T-helper 22 cell (primary cell): ENCODE measurements around the gene KIAA1755.

Experiments used
- DNase-seq: peaks from one replicate; pipeline ENCODE4 v3.0.0-alpha.2; 2020; ENCODE audit warnings: low read depth

Gene KIAA1755

GRCh38 chr20:38202153-38202981, 58.2 kb downstream of the KIAA1755 start:
- DNase-seq, result no peak

- no peak for DNase-seq
Observed at GRCh38 chr20:38201356-38201755, 59.2 kb downstream of the KIAA1755 start.

- DNase-seq, result no peak
Observed at GRCh38 chr20:38200646-38201045, 59.9 kb downstream of the KIAA1755 start.

- no peak for DNase-seq
Observed at GRCh38 chr20:38199501-38200390, 60.8 kb downstream of the KIAA1755 start.

GRCh38 chr20:38198238-38198861, 62.2 kb downstream of the KIAA1755 start:
- DNase-seq, result no peak

- DNase-seq, result no peak
Observed at GRCh38 chr20:38197619-38198018, 62.9 kb downstream of the KIAA1755 start.

- no peak for DNase-seq
Observed at GRCh38 chr20:38197217-38197616, 63.3 kb downstream of the KIAA1755 start.

GRCh38 chr20:38196592-38196991, 63.9 kb downstream of the KIAA1755 start:
- no peak for DNase-seq

GRCh38 chr20:38196076-38196475, 64.5 kb downstream of the KIAA1755 start:
- DNase-seq, result no peak

- no peak for DNase-seq
Observed at GRCh38 chr20:38195521-38195920, 65.0 kb downstream of the KIAA1755 start.

GRCh38 chr20:38194971-38195504, 65.5 kb downstream of the KIAA1755 start:
- no peak for DNase-seq

- DNase-seq, result no peak
Observed at GRCh38 chr20:38193586-38194105, 66.9 kb downstream of the KIAA1755 start.

- no peak for DNase-seq
Observed at GRCh38 chr20:38192323-38192885, 68.1 kb downstream of the KIAA1755 start.

GRCh38 chr20:38191654-38192053, 68.9 kb downstream of the KIAA1755 start:
- no peak for DNase-seq

- no peak for DNase-seq
Observed at GRCh38 chr20:38190936-38191371, 69.6 kb downstream of the KIAA1755 start.

GRCh38 chr20:38190166-38190565, 70.4 kb downstream of the KIAA1755 start:
- no peak for DNase-seq

- DNase-seq, result no peak
Observed at GRCh38 chr20:38187517-38187916, 73.0 kb downstream of the KIAA1755 start.

- no peak for DNase-seq
Observed at GRCh38 chr20:38186788-38187221, 73.7 kb downstream of the KIAA1755 start.

- DNase-seq, result no peak
Observed at GRCh38 chr20:38184101-38184500, 76.4 kb downstream of the KIAA1755 start.

GRCh38 chr20:38181971-38182370, 78.6 kb downstream of the KIAA1755 start:
- no peak for DNase-seq

GRCh38 chr20:38181207-38181801, 79.2 kb downstream of the KIAA1755 start:
- DNase-seq, result no peak
